Measurements from ENCODE around the gene AGFG2.
A peak's percentile ranks its signal among the peaks of the same experiment; 100 is the strongest.

Gene AGFG2

GRCh38 chr7:100586266-100587025, 47.4 kb downstream of the AGFG2 start, which contains the start of gene FBXO24:
FBXO24 (plus strand) TSS chr7:100586328; CDS start chr7:100586626, 298 bp downstream.
- Histone ChIP-seq H3K27ac (ENCODE audit: insufficient read depth, low read depth, low read length, poor library complexity, severe bottlenecking) (peak within 1 kb of the TSS; percentile 68), H3K4me1 (ENCODE audit: control insufficient read depth, insufficient read depth, low read length) (peaks cover 31% of the 10 kb centered on the region), H3K4me3 (ENCODE audit: insufficient read depth, low read depth, low read length) (peak within 1 kb of the TSS; percentile 84), H3K27me3 (ENCODE audit: control insufficient read depth, insufficient read depth, low read length, poor library complexity, severe bottlenecking) (no peaks in the 10 kb centered on the region), H3K9me3 (ENCODE audit: control insufficient read depth, low read length) (no peaks in the 10 kb centered on the region), H3K36me3 (ENCODE audit: control insufficient read depth, insufficient read depth, low read length) (no peaks in the 10 kb centered on the region)
- WGBS, 2 experiments: 0 to 1% methylated on average over 53 of the region's 53 CpGs

GRCh38 chr7:100588438-100588837, 49.4 kb downstream of the AGFG2 start:
- Histone ChIP-seq H3K27ac (ENCODE audit: insufficient read depth, low read depth, low read length, poor library complexity, severe bottlenecking) (no peak overlapping the region), H3K36me3 (ENCODE audit: control insufficient read depth, insufficient read depth, low read length) (no peaks in the 10 kb centered on the region), H3K4me3 (ENCODE audit: insufficient read depth, low read depth, low read length) (no peak overlapping the region), H3K27me3 (ENCODE audit: control insufficient read depth, insufficient read depth, low read length, poor library complexity, severe bottlenecking) (no peaks in the 10 kb centered on the region), H3K4me1 (ENCODE audit: control insufficient read depth, insufficient read depth, low read length) (peaks cover 25% of the 10 kb centered on the region), H3K9me3 (ENCODE audit: control insufficient read depth, low read length) (no peaks in the 10 kb centered on the region)
- 83 to 86% methylated on average over 1 of the region's 1 CpG for WGBS, 2 experiments

- 25 to 28% methylated on average over 7 of the region's 7 CpGs for WGBS, 2 experiments
- Histone ChIP-seq H3K36me3 (ENCODE audit: control insufficient read depth, insufficient read depth, low read length) (no peaks in the 10 kb centered on the region), H3K27ac (ENCODE audit: insufficient read depth, low read depth, low read length, poor library complexity, severe bottlenecking) (no peak overlapping the region), H3K9me3 (ENCODE audit: control insufficient read depth, low read length) (no peaks in the 10 kb centered on the region), H3K4me3 (ENCODE audit: insufficient read depth, low read depth, low read length) (no peak overlapping the region), H3K27me3 (ENCODE audit: control insufficient read depth, insufficient read depth, low read length, poor library complexity, severe bottlenecking) (no peaks in the 10 kb centered on the region), H3K4me1 (ENCODE audit: control insufficient read depth, insufficient read depth, low read length) (peaks cover 21% of the 10 kb centered on the region)
These were observed 50.4 kb downstream of the AGFG2 start for GRCh38 chr7:100589341-100589947.

GRCh38 chr7:100590077-100590737, 51.2 kb downstream of the AGFG2 start:
- peaks cover 13% of the 10 kb centered on the region for H3K4me1 ChIP-seq (ENCODE audit: control insufficient read depth, insufficient read depth, low read length)
- WGBS, 2 experiments: 83 to 86% methylated on average over 20 of the region's 20 CpGs
- H3K27me3 ChIP-seq (ENCODE audit: control insufficient read depth, insufficient read depth, low read length, poor library complexity, severe bottlenecking): no peaks in the 10 kb centered on the region
- H3K36me3 ChIP-seq (ENCODE audit: control insufficient read depth, insufficient read depth, low read length): no peaks in the 10 kb centered on the region
- H3K27ac ChIP-seq (ENCODE audit: insufficient read depth, low read depth, low read length, poor library complexity, severe bottlenecking): no peak overlapping the region
- H3K4me3 ChIP-seq (ENCODE audit: insufficient read depth, low read depth, low read length): no peak overlapping the region
- H3K9me3 ChIP-seq (ENCODE audit: control insufficient read depth, low read length): no peaks in the 10 kb centered on the region

DNA sequence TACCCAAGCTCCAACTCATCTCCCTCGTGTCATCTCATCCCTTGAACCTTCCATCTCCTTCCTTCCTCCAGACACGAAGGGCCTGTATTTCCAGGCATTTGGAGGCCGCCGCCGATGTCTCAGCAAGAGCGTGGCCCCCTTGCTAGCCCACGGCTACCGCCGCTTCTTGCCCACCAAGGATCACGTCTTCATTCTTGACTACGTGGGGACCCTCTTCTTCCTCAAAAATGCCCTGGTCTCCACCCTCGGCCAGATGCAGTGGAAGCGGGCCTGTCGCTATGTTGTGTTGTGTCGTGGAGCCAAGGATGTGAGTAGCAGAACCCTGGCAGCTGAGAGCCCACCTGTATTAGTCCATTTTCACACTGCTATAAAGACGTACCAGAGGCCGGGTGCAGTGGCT, 52.6 kb downstream of the AGFG2 start:
- Histone ChIP-seq H3K27ac (ENCODE audit: insufficient read depth, low read depth, low read length, poor library complexity, severe bottlenecking) (no peak overlapping the region), H3K36me3 (ENCODE audit: control insufficient read depth, insufficient read depth, low read length) (no peaks in the 10 kb centered on the region), H3K4me3 (ENCODE audit: insufficient read depth, low read depth, low read length) (no peak overlapping the region), H3K9me3 (ENCODE audit: control insufficient read depth, low read length) (no peaks in the 10 kb centered on the region), H3K4me1 (ENCODE audit: control insufficient read depth, insufficient read depth, low read length) (peaks cover 13% of the 10 kb centered on the region), H3K27me3 (ENCODE audit: control insufficient read depth, insufficient read depth, low read length, poor library complexity, severe bottlenecking) (no peaks in the 10 kb centered on the region)
- 95% methylated on average over 17 of the region's 17 CpGs for WGBS, 2 experiments

GRCh38 chr7:100595188-100595587, 56.2 kb downstream of the AGFG2 start:
- Histone ChIP-seq H3K36me3 (ENCODE audit: control insufficient read depth, insufficient read depth, low read length) (no peaks in the 10 kb centered on the region), H3K4me1 (ENCODE audit: control insufficient read depth, insufficient read depth, low read length) (peaks cover 5% of the 10 kb centered on the region), H3K27ac (ENCODE audit: insufficient read depth, low read depth, low read length, poor library complexity, severe bottlenecking) (no peak overlapping the region), H3K9me3 (ENCODE audit: control insufficient read depth, low read length) (no peaks in the 10 kb centered on the region), H3K4me3 (ENCODE audit: insufficient read depth, low read depth, low read length) (no peak overlapping the region), H3K27me3 (ENCODE audit: control insufficient read depth, insufficient read depth, low read length, poor library complexity, severe bottlenecking) (no peaks in the 10 kb centered on the region)
- 94 to 95% methylated on average over 7 of the region's 7 CpGs for WGBS, 2 experiments

DNA sequence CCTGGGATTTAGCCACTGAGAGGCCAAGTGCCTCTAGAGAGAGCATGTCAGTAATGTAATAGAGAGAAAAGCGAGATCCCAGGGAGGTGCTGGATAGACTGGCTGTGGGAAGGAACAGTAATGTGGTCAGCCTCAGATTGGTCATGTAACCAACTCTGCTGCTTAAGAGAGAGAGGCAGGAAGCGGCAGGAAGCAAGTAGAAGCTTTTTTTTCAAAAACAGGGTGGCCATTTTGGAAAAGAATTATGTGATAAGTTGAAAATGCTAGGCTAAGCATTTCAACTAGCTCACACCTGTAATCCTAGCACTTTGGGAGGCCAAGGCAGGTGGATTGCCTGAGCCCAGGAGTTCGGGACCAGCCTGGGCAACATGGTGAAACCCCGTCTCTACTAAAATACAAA, 59.4 kb downstream of the AGFG2 start:
- no peak overlapping the region for H3K4me3 ChIP-seq (ENCODE audit: insufficient read depth, low read depth, low read length)
- 92 to 93% methylated on average over 4 of the region's 4 CpGs for WGBS, 2 experiments

DNA sequence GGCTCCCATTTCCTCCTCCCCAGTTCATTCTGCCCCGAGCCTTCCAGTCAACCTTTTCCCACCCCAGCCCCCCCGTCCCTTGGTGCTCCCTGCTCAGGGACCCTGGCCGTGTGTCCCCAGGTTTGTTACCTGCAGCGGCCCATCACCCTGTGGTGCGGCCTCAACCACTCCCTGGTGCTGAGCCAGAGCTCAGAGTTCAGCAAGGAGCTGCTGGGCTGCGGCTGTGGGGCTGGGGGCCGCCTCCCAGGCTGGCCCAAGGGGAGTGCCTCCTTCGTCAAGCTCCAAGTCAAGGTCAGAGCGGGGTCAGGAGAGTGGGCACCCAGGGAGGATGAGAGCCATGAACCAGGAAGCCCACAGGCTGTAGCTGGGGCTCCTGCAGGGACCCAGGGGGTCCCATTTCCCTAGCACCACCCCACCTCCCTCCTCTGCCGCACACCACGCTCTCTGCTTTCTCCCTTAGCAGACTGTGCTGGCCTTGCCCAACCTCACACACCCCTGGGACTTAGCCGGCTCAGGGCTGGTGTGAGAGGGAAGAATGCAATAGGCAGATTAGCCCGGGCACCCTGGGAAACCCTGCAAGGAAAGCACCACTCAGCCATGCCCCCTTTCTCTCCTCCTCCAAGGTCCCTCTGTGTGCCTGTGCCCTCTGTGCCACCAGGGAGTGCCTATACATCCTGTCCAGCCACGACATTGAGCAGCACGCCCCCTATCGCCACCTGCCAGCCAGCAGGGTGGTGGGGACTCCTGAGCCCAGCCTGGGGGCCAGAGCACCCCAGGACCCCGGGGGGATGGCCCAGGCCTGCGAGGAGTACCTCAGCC, 61.1 kb downstream of the AGFG2 start:
- Histone ChIP-seq H3K9me3 (ENCODE audit: control insufficient read depth, low read length) (no peaks in the 10 kb centered on the region), H3K27ac (ENCODE audit: insufficient read depth, low read depth, low read length, poor library complexity, severe bottlenecking) (no peak overlapping the region), H3K27me3 (ENCODE audit: control insufficient read depth, insufficient read depth, low read length, poor library complexity, severe bottlenecking) (peaks cover 10% of the 10 kb centered on the region), H3K36me3 (ENCODE audit: control insufficient read depth, insufficient read depth, low read length) (no peaks in the 10 kb centered on the region), H3K4me3 (ENCODE audit: insufficient read depth, low read depth, low read length) (no peak overlapping the region), H3K4me1 (ENCODE audit: control insufficient read depth, insufficient read depth, low read length) (peaks cover 42% of the 10 kb centered on the region)
- 79 to 85% methylated on average over 18 of the region's 18 CpGs for WGBS, 2 experiments

More for the DNA sequence above, 59.4 kb downstream of the AGFG2 start:
- no peak overlapping the region for H3K27ac ChIP-seq (ENCODE audit: insufficient read depth, low read depth, low read length, poor library complexity, severe bottlenecking)
- no peaks in the 10 kb centered on the region for H3K36me3 ChIP-seq (ENCODE audit: control insufficient read depth, insufficient read depth, low read length)
- H3K9me3 ChIP-seq (ENCODE audit: control insufficient read depth, low read length): no peaks in the 10 kb centered on the region
- no peaks in the 10 kb centered on the region for H3K27me3 ChIP-seq (ENCODE audit: control insufficient read depth, insufficient read depth, low read length, poor library complexity, severe bottlenecking)
- H3K4me1 ChIP-seq (ENCODE audit: control insufficient read depth, insufficient read depth, low read length): peaks cover 31% of the 10 kb centered on the region

DNA sequence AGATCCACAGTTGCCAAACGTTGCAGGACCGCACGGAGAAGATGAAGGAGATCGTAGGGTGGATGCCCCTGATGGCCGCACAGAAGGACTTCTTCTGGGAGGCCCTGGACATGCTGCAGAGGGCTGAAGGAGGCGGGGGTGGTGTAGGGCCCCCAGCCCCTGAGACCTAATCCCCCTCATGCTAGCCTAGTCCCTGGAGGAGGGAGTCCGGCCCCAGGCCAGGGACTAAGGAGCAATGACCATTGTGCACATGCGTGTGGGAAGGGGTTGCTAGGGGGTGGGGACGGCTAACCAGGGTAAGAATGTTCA, 61.7 kb downstream of the AGFG2 start:
- WGBS, 2 experiments: 84 to 86% methylated on average over 9 of the region's 9 CpGs
- Histone ChIP-seq H3K9me3 (ENCODE audit: control insufficient read depth, low read length) (no peaks in the 10 kb centered on the region), H3K36me3 (ENCODE audit: control insufficient read depth, insufficient read depth, low read length) (no peaks in the 10 kb centered on the region), H3K4me3 (ENCODE audit: insufficient read depth, low read depth, low read length) (no peak overlapping the region), H3K4me1 (ENCODE audit: control insufficient read depth, insufficient read depth, low read length) (peaks cover 47% of the 10 kb centered on the region), H3K27ac (ENCODE audit: insufficient read depth, low read depth, low read length, poor library complexity, severe bottlenecking) (no peak overlapping the region), H3K27me3 (ENCODE audit: control insufficient read depth, insufficient read depth, low read length, poor library complexity, severe bottlenecking) (peaks cover 16% of the 10 kb centered on the region)

Measured in ectodermal cell (in vitro differentiated cells).